GM23338 (cell line): ENCODE data around the gene CDH4. TPM values are rescaled to one million over a fixed set of nuclear protein-coding genes. Genes with fewer than 3 reads are reported as not detected.

ENCODE experiments used
- ATAC-seq: fragments of 200-7000 bp; cut with Tn5 transposase; 3 replicates; pipeline ENCODE4 v1.9.1; 2020
- DNase-seq: peaks from one replicate; pipeline ENCODE4 v3.0.0-alpha.2; 2015; ENCODE audit warnings: low spot score
- H2AFZ ChIP-seq: fragments of 200-600 bp; sonication (generic); 2 replicates; pipeline ENCODE4 v1.8.0; 2016; ENCODE audit warnings: antibody characterized with exemption, mild to moderate bottlenecking, moderate library complexity
- H3F3A ChIP-seq: fragments of 200-600 bp; sonication (generic); replicated peaks from 2 replicates; pipeline ENCODE4 v1.8.0; 2017; ENCODE audit warnings: antibody characterized with exemption, mixed run types, low read depth
- H3K27ac ChIP-seq: fragments of 200-600 bp; sonication (generic); 2 replicates; pipeline ENCODE4 v1.6.1; 2016; ENCODE audit warnings: low read depth
- H3K27me3 ChIP-seq: fragments of 200-600 bp; sonication (generic); 2 replicates; pipeline ENCODE4 v1.8.0; 2016; ENCODE audit warnings: mild to moderate bottlenecking, mixed run types, moderate library complexity; ENCODE audit not compliant: insufficient read depth
- H3K36me3 ChIP-seq: fragments of 200-600 bp; sonication (generic); 2 replicates; pipeline ENCODE4 v1.8.0; 2016; ENCODE audit warnings: mild to moderate bottlenecking; ENCODE audit not compliant: insufficient read depth
- H3K4me1 ChIP-seq: fragments of 200-600 bp; sonication (generic); 2 replicates; pipeline ENCODE4 v1.8.0; 2016; ENCODE audit warnings: mild to moderate bottlenecking, moderate library complexity; ENCODE audit not compliant: insufficient read depth
- H3K4me2 ChIP-seq: fragments of 200-600 bp; sonication (generic); 2 replicates; pipeline ENCODE4 v1.7.1; 2017; ENCODE audit warnings: mixed run types
- H3K4me3 ChIP-seq: fragments of 200-600 bp; sonication (generic); 2 replicates; pipeline ENCODE4 v1.6.1; 2016; ENCODE audit warnings: mixed run types
- H3K79me2 ChIP-seq: fragments of 200-600 bp; sonication (generic); replicated peaks from 2 replicates; pipeline ENCODE4 v1.8.0; 2017; ENCODE audit warnings: mild to moderate bottlenecking; ENCODE audit not compliant: insufficient read depth
- H3K9me2 ChIP-seq: fragments of 200-600 bp; sonication (generic); 2 replicates; pipeline ENCODE4 v1.8.0; 2017; ENCODE audit not compliant: insufficient read depth
- H4K20me1 ChIP-seq: fragments of 200-600 bp; sonication (generic); replicated peaks from 2 replicates; pipeline ENCODE4 v1.8.0; 2017; ENCODE audit warnings: mild to moderate bottlenecking; ENCODE audit not compliant: insufficient read depth
- H3K27ac Mint-ChIP-seq: 2 replicates; pipeline ENCODE4 v1.8.0; 2020; ENCODE audit warnings: inconsistent platforms, mild to moderate bottlenecking, moderate library complexity, mixed read lengths
- H3K27me3 Mint-ChIP-seq: 3 replicates; pipeline ENCODE4 v1.8.0; 2022; ENCODE audit warnings: low read depth, mild to moderate bottlenecking, moderate library complexity, mixed read lengths, inconsistent platforms; ENCODE audit not compliant: insufficient read depth, poor library complexity
- H3K36me3 Mint-ChIP-seq: 3 replicates; pipeline ENCODE4 v1.8.0; 2021; ENCODE audit warnings: low read depth, mild to moderate bottlenecking, inconsistent platforms, moderate library complexity, mixed read lengths
- H3K4me1 Mint-ChIP-seq: 3 replicates; pipeline ENCODE4 v1.8.0; 2020; ENCODE audit warnings: mild to moderate bottlenecking, inconsistent platforms, mixed read lengths
- H3K4me3 Mint-ChIP-seq: 3 replicates; pipeline ENCODE4 v1.8.0; 2021; ENCODE audit warnings: moderate library complexity, mild to moderate bottlenecking, inconsistent platforms, mixed read lengths
- H3K9me3 Mint-ChIP-seq: 3 replicates; pipeline ENCODE4 v1.8.0; 2020; ENCODE audit warnings: moderate library complexity, mild to moderate bottlenecking, inconsistent platforms, mixed read lengths
- CREB1 ChIP-seq: fragments of 250-450 bp; sonication (Bioruptor Pico); IDR thresholded peaks from 2 replicates; pipeline ENCODE4 v1.5.0; 2020; ENCODE audit warnings: low read depth, mild to moderate bottlenecking, moderate library complexity
- CTCF ChIP-seq, 2 experiments: fragments of 200-600 bp in 1 of 2; sonication (generic) in 1 of 2; conservative IDR thresholded peaks; 2 replicates each; pipeline versions ENCODE4 v1.5.1 to v1.6.1; 2016 to 2017; ENCODE audit warnings: antibody characterized with exemption in 2 of 2, low read depth in 2 of 2, mild to moderate bottlenecking in 2 of 2, moderate library complexity in 1 of 2
- ETS1 ChIP-seq: IDR thresholded peaks from 2 replicates; pipeline ENCODE4 v1.6.1; 2016; ENCODE audit warnings: antibody characterized with exemption
- EZH2 ChIP-seq: fragments of 200-600 bp; sonication (generic); IDR thresholded peaks from one replicate; pipeline ENCODE4 v1.8.0; 2017; ENCODE audit warnings: antibody characterized with exemption, mild to moderate bottlenecking, low read depth; ENCODE audit not compliant: unreplicated experiment
- EZH2phosphoT487 ChIP-seq: fragments of 200-600 bp; sonication (generic); IDR thresholded peaks from one replicate; pipeline ENCODE4 v1.8.1; 2018; ENCODE audit warnings: antibody characterized with exemption; ENCODE audit not compliant: unreplicated experiment
- JUNB ChIP-seq: IDR thresholded peaks from one replicate; pipeline ENCODE4 v1.6.1; 2016; ENCODE audit warnings: antibody characterized with exemption; ENCODE audit not compliant: unreplicated experiment
- NANOG ChIP-seq: IDR thresholded peaks from 2 replicates; pipeline ENCODE4 v1.6.1; 2016; ENCODE audit warnings: antibody characterized with exemption, borderline replicate concordance
- POLR2AphosphoS5 ChIP-seq: IDR thresholded peaks from 2 replicates; pipeline ENCODE4 v1.6.1; 2016; ENCODE audit warnings: antibody characterized with exemption, low read depth
- REST ChIP-seq: IDR thresholded peaks from one replicate; pipeline ENCODE4 v1.6.1; 2018; ENCODE audit warnings: antibody characterized with exemption; ENCODE audit not compliant: unreplicated experiment
- STAT1 ChIP-seq: IDR thresholded peaks from one replicate; pipeline ENCODE4 v1.6.1; 2016; ENCODE audit warnings: antibody characterized with exemption; ENCODE audit not compliant: unreplicated experiment
- ZNF114 ChIP-seq: fragments of 250-450 bp; sonication (Bioruptor Pico); IDR thresholded peaks from 2 replicates; pipeline ENCODE4 v1.5.0; 2020; ENCODE audit warnings: mild to moderate bottlenecking, moderate library complexity
- ZNF331 ChIP-seq: fragments of 250-450 bp; sonication (Bioruptor Pico); IDR thresholded peaks from 2 replicates; pipeline ENCODE4 v1.5.0; 2020; ENCODE audit warnings: low read depth, mild to moderate bottlenecking, moderate library complexity
- ZNF462 ChIP-seq: fragments of 250-450 bp; sonication (Bioruptor Pico); IDR thresholded peaks from 2 replicates; pipeline ENCODE4 v1.5.0; 2020; ENCODE audit warnings: mild to moderate bottlenecking, moderate library complexity
- polyA plus RNA-seq: library from polyadenylated mRNA; unstranded; fragments of >200 nt; fragmentation: Nextera tagmentation; extraction: Ambion mirVana; gene quantifications from 2 replicates; pipeline ENCODE4 v1.2.1, GENCODE V29; 2016
- total RNA-seq: library from RNA; depleted of rRNA; stranded (reverse); fragments of >200 nt; shearing (Covaris generic); gene quantifications from 2 replicates; pipeline ENCODE4 v1.2.3, GENCODE V29; 2014

CDH4 gene
- total and polyA plus RNA-seq, 2 experiments from 2014 or later: 1.2 to 4.2 TPM

GRCh38 chr20:61514396-61514795, 262.3 kb downstream of the CDH4 start:
- 0 out of 2 replicates have a peak overlapping the region, but pooled peaks have one; percentile 50 for H3K27ac ChIP-seq
- H3F3A ChIP-seq: no peaks in the 10 kb centered on the region
- H3K4me3 ChIP-seq: no peak overlapping the region
- peaks cover 12% of the 10 kb centered on the region for H3K27me3 Mint-ChIP-seq
- H3K27me3 ChIP-seq: no peaks in the 10 kb centered on the region
- H3K9me3 Mint-ChIP-seq: no peaks in the 10 kb centered on the region
- peaks cover 10% of the 10 kb centered on the region for H3K9me2 ChIP-seq
- H3K36me3 ChIP-seq: no peaks in the 10 kb centered on the region
- no peaks in the 10 kb centered on the region; the same call in 2 of the 3 replicates for H3K36me3 Mint-ChIP-seq
- H3K4me1 ChIP-seq: peaks cover 15% of the 10 kb centered on the region
- no peak overlapping the region for H3K4me3 Mint-ChIP-seq
- H3K4me2 ChIP-seq: 0 out of 2 replicates have a peak overlapping the region, but pooled peaks have one; percentile 38
- DNase-seq (no peak), ATAC-seq (peak; percentile 61)
- H3K27ac Mint-ChIP-seq: no peak overlapping the region
- H3K4me1 Mint-ChIP-seq: peaks cover 40% of the 10 kb centered on the region
- H4K20me1 ChIP-seq: no peaks in the 10 kb centered on the region
- TF ChIP-seq CREB1 (CRISPR knock-in tag): no peak
- no peak for TF ChIP-seq ETS1
- TF ChIP-seq ZNF462: no peak
- no peak for TF ChIP-seq CTCF (conservative IDR thresholded peaks at IDR 0.05; ENCODE audit: low read depth in 2 of 2)
- TF ChIP-seq NANOG: no peak
- TF ChIP-seq JUNB: no peak
- no peak for TF ChIP-seq STAT1
- no peak for TF ChIP-seq ZNF114
- TF ChIP-seq EZH2phosphoT487: no peak
- TF ChIP-seq POLR2AphosphoS5: no peak
- TF ChIP-seq REST: no peak
- TF ChIP-seq ZNF331: no peak
- no peak for TF ChIP-seq EZH2
- no peaks in the 10 kb centered on the region for H3K79me2 ChIP-seq
- no peak overlapping the region for H2AFZ ChIP-seq
